ENCODE measurements around the gene OXTR.

- TF ChIP-seq POLR2A (IDR thresholded peaks at IDR 0.05; ENCODE audit: low read length) = no peak
- TF ChIP-seq GATA1 (IDR thresholded peaks at IDR 0.05; ENCODE audit: low read depth, low read length) = no peak
Observed at GRCh38 chr3:8709801-8710507, 59.5 kb downstream of the OXTR start.
